Fibroblast of pulmonary artery (primary cell): ENCODE data around the gene ACSL6.

Experiments used
- DNase-seq: peaks from one replicate; pipeline ENCODE4 v3.0.0-alpha.2; 2010; ENCODE audit warnings: low read depth
- H3K4me3 ChIP-seq: replicated peaks from 2 replicates; pipeline ENCODE4 v1.5.1; 2011; ENCODE audit warnings: low read depth, mild to moderate bottlenecking, control low read depth, low read length, moderate library complexity
- TF ChIP-seq, protein P1 (sequence below): IDR thresholded peaks from 2 replicates; pipeline ENCODE4 v1.5.1; 2011; ENCODE audit warnings: mild to moderate bottlenecking, control low read depth, low read length, inconsistent platforms; ENCODE audit errors: missing control alignments

The ACSL6 gene

GRCh38 chr5:132053483-132053882 lies 42.0 kb upstream of the ACSL6 start:
- DNase-seq: no peak

DNA sequence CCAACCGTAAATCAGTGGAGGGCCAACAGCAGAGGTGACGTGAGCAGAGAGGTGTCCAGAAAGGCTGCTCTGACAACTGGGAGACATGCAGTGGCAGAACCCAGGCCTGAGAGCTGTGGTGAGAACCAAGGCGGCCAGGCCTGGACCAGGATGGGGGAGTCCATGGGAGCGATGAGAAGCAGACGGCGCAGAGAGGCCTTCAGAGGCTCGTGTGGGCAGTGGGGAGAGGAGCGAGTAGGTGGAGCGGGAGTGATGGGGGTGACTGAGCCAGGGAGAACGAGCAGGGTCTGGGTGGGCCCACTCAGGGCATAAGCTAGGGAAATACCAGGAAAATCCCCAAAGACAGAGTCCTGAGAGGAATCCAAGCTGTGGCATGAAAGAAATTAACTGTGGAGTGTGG lies 41.1 kb upstream of the ACSL6 start:
- no peak for DNase-seq
- TF ChIP-seq, protein P1, sequence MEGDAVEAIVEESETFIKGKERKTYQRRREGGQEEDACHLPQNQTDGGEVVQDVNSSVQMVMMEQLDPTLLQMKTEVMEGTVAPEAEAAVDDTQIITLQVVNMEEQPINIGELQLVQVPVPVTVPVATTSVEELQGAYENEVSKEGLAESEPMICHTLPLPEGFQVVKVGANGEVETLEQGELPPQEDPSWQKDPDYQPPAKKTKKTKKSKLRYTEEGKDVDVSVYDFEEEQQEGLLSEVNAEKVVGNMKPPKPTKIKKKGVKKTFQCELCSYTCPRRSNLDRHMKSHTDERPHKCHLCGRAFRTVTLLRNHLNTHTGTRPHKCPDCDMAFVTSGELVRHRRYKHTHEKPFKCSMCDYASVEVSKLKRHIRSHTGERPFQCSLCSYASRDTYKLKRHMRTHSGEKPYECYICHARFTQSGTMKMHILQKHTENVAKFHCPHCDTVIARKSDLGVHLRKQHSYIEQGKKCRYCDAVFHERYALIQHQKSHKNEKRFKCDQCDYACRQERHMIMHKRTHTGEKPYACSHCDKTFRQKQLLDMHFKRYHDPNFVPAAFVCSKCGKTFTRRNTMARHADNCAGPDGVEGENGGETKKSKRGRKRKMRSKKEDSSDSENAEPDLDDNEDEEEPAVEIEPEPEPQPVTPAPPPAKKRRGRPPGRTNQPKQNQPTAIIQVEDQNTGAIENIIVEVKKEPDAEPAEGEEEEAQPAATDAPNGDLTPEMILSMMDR: no peak
- no peak overlapping the region for H3K4me3 ChIP-seq

More at GRCh38 chr5:132053483-132053882, 42.0 kb upstream of the ACSL6 start:
- H3K4me3 ChIP-seq: no peak overlapping the region
- TF ChIP-seq, protein P1: no peak

GRCh38 chr5:132050661-132051552 lies 39.4 kb upstream of the ACSL6 start:
- no peak overlapping the region for H3K4me3 ChIP-seq
- TF ChIP-seq, protein P1: no peak
- DNase-seq: no peak

- TF ChIP-seq, protein P1: no peak
- no peak overlapping the region for H3K4me3 ChIP-seq
- DNase-seq: no peak
These were observed 38.7 kb upstream of the ACSL6 start for GRCh38 chr5:132050136-132050535.

GRCh38 chr5:132049559-132049958 lies 38.1 kb upstream of the ACSL6 start:
- no peak for DNase-seq
- TF ChIP-seq, protein P1: no peak
- H3K4me3 ChIP-seq: no peak overlapping the region

DNA sequence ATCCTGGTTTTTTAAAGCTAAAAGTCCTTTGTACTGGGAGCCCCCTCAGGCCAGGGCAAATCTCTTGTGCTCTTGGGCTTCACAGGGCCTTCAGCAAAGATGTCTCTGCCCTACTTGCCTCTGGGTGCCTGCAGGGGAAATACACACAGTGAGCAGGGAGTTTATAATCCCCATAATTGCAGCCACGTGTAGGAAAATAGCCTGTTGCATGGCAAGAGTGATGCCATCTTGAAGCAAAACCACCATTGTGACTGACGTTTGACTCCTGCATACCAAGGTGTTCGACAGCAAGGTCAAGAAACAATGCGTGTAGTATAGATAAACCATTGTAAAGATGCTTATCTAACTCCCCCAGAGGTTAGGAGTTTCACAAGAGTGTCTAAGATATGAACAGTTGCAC lies 37.6 kb upstream of the ACSL6 start:
- no peak for DNase-seq
- no peak overlapping the region for H3K4me3 ChIP-seq
- TF ChIP-seq, protein P1: no peak
